ENCODE results near the gene NUDT22.
A peak's percentile ranks its signal among the peaks of the same experiment; 100 is the strongest.

Gene NUDT22, protein sequence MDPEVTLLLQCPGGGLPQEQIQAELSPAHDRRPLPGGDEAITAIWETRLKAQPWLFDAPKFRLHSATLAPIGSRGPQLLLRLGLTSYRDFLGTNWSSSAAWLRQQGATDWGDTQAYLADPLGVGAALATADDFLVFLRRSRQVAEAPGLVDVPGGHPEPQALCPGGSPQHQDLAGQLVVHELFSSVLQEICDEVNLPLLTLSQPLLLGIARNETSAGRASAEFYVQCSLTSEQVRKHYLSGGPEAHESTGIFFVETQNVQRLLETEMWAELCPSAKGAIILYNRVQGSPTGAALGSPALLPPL

DNA sequence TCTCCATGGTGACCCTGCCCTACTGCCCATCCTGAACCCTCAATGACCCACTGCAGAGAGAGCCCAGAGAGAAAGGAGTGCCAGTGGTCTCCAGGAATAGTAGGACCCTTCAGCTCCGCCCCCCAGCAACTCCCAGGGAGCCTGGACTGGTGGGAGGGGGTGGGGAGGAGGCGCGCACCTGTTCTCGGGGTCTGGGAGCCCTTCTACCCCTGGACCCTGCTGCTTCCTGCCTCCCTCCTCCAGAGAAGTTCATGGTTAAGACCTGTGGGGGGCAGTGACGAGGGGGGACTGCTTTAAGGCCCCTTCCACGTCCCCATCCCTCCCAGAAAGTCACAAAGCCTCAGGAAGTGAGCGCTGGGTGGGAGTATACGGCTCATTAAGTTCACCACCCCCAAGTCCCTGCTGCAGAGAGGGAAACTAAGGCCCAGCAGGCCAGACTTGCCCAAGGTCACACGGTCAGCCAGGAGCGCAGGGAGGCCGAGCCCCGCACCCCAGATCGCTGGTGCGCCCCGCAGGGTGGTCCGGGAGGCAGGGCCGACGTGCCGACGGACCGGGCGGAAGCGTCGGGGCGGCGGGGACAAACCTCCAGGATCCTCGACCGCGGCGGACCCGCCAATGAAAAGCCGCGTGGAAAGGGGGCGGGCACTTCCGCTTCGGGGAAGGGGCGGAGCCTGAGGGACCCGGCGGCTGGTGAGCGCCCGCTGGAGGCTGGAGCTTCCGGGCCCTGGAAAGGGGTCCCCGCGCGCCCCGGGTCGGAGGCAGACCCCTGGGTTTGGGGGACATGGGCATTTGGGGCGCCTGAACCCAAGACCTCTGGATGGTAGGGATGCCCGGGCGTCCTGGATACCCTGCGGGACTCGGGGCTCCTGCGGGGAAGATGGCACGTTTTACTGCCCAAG lies at the start of gene NUDT22, which contains the start of gene TRPT1:
Gene NUDT22 (plus strand): TSS at position 667 of the 899 bp plus-strand sequence. CDS start 379 bp downstream, outside the sequence.
Gene TRPT1 (minus strand): TSS at position 579 of the 899 bp plus-strand sequence. CDS start 326 bp downstream, at position 253.
- peak; percentile 91 for DNase-seq (ENCODE audit: low spot score)

DNA sequence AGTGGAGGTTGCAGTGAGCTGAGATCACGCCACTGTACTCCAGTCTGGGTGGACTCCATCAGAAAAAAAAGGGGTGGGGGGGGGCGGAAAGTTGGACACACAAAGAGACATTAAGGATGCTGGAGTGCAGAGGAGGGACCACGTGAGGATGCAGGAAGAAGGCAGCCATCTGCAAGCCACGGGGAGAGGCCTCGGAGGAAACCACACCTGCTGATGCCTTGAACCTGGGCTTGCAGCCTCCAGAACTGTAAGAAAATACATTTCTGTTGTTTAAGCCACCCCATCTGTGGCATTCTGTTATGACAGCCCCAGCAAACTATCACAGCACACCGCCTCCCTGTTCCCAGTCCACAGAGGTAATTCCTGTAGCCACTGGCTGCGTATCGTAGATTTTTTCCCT lies 49.3 kb upstream of the NUDT22 start:
- no peak for DNase-seq (ENCODE audit: low spot score)

DNA sequence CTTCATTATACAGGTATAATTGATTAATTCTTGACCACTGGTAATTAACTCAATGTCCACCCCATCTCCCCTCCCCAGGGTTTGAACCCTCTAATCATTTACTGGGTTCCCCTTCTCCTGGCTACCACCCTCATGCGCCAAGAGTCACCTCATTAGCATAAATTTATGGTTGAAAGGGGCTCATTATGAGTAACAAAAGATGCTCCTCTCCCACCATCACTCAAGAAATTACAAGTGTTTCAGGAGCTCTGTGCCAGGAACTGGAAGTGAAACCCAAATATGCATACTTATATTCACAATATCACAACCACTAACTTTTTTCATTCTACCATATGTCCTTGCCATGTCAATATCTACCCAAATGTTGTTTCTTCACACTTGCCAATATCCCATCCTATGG lies 47.9 kb upstream of the NUDT22 start:
- no peak for DNase-seq (ENCODE audit: low spot score)

DNA sequence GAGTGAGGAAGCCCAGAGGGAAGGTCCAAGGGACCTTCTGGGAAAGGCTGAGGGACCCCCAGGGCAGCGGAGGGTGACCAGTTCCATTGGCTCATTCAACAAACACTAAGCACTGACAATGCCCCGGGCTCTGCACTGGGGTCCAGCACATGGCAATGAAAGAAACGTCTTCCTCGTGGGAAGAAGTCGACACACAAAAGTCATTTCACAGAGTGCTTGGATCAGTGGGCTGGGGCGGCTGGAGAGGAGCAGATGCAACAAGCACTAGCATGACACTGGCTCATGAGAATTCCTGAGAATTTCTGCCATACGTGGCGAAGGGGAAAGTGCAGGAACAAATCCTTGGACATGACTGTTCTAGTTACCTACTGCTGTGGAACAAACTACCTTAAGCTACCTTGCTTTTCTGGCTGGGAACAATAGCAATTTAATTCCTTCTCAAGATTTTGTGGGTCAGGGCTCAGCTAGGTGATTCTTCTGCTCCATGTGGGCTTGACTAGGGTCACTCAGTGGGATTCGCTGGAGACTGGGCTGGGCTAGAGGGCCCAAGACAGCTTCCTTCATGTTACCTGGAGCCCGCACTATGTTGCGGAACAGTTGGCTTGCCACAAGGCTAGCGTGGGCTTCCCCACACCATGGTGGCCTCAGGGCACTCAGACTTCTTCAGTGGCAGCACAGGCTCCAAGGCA lies 47.0 kb upstream of the NUDT22 start:
- no peak for DNase-seq (ENCODE audit: low spot score)

GRCh38 chr11:64180891-64181290 lies 45.2 kb upstream of the NUDT22 start:
- no peak for DNase-seq (ENCODE audit: low spot score)

DNA sequence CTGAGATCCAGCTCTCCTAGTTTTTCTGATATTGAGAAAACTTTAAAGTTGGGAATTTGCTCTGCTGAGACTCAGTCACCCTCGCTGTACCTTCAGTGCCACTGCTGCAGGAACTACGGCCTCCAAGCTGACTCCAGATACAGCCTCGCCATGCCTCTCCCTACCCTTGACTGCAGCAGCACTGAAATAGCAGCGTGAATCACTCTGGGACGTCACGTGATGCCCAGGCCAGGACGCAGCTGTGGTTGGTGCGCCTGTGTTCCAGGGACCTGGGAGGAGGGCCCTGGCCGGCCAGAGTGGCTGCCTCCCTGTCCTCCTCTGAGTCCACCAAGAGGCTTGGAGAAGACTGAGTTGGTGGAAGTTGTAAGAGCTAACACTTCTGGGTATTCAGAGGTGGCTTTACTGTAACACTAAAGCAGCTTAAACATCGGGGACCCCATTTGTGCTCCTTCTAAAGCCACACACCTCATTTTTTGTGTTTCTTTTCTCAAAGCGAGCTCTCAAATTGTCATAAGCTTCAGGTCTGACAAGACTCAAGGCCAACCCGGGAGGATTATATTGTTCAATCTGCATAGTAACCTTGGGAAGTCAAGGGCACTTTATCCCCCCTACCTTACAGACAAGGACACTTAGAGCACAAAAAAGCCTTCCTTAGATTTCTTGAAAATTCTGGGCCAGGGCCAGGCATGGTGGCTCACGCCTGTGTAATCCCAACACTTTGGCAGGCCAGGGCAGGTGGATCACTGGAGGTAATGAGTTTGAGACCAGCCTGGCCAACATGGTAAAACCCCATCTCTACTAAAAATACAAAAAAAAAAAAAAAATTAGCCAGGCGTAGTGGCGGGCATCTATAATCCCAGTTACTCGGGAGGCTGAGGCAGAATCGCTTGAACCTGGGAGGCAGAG lies 44.3 kb upstream of the NUDT22 start:
- peak; percentile 98 for DNase-seq (ENCODE audit: low spot score)

- no peak for DNase-seq (ENCODE audit: low spot score)
Observed at GRCh38 chr11:64183890-64184289, 42.2 kb upstream of the NUDT22 start.

GRCh38 chr11:64185175-64185692 lies 40.8 kb upstream of the NUDT22 start:
- peak; percentile 90 for DNase-seq (ENCODE audit: low spot score)

DNA sequence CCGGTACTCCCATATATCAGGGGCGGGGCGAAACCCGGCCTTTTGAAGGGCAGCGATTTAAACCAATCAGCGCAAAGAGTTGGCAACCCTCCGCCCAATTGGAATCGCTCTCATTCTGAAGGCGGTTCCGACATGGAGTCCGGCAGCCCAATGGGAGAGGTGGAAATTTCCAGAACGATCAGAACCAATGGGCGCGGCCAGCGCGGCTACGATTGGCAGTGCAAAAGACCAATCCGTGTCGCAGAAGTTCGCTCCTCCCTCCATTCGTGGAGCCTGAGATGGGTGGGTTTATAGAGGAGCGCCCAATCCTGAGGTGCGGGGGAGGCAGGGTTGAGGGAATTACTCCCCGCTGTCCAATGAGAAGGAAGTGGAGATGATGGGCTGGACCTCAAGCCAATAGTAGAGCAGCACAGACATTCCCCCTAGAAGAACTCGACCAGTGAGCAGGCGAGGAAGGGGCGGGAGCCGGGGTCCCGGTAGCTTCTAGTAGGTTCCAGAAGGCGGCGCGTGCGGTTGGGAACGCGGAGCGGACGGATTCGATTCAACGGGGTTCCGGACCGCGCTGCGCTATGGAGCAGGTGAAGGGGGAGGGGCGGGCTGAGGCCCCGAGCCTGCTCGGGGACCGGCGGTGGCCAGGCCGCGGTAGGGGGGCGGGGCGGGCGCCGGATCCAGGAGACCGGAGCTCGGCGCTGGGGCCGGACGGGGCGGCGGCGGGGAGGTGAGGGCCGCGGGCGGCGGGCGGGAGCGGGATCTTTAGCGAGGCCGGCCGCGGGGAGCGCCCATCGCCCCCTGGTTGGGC lies 40.2 kb upstream of the NUDT22 start, which contains the start of gene STIP1:
Gene STIP1 (plus strand): TSS at position 479 of the 799 bp plus-strand sequence. CDS start 91 bp downstream, at position 570.
- peak; percentile 100 for DNase-seq (ENCODE audit: low spot score)

DNA sequence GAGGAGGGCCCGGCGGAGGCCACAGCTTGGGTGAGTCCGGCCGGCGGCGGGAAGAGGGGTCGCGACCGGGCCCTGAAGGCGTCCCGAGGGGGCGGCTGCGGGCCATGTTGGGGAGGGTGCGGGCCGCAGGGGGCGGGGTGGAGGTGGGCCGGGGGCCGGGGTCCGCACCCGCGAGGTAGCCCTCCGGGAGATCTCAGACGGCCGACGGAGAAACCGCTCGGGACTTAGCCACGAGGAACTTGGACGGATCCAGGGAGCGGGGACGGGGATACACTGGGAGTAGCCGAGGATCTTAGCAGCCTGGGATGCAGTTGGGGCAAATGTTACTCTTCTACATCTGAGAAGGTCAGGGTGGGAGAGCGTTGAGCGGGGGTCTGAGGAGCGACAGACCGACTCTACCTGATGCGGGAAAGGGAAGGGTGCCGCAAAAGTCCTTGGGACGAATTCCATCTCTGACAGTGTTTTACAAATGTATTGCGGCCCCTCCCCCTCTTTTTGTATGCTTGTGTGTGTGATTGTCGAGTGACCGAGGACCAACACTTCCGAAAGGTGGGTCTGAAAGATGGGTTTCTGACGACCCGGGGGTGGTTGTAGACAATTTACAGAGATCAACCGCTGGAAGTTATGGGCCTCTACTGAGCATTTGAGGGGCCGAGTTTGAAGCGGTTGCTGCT lies 39.4 kb upstream of the NUDT22 start:
- no peak for DNase-seq (ENCODE audit: low spot score)

DNA sequence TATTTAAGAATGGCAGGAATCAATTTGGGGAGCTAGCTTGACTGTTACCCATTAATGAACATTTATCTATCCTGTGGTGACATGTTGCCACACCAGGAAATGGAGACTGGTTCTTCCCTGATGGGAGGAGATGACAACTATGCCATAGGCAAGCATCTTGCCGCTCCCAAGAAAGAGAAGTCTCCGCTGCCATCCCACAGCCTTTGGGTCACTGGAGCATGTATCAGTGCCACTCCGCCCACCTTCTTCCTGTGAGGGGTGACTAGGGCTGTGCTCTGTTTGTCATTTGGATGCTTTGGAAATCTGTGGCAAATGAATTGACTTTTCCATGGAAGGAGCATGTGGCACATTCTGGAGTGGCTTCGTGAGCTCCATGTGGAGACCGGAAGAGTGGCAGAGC lies 33.6 kb upstream of the NUDT22 start:
- DNase-seq (ENCODE audit: low spot score): no peak

GRCh38 chr11:64196626-64197025 lies 29.4 kb upstream of the NUDT22 start:
- no peak for DNase-seq (ENCODE audit: low spot score)

- DNase-seq (ENCODE audit: low spot score): no peak
Observed at GRCh38 chr11:64198511-64198910, 27.6 kb upstream of the NUDT22 start.

- DNase-seq (ENCODE audit: low spot score): no peak
Observed at GRCh38 chr11:64201543-64201942, 24.5 kb upstream of the NUDT22 start.

DNA sequence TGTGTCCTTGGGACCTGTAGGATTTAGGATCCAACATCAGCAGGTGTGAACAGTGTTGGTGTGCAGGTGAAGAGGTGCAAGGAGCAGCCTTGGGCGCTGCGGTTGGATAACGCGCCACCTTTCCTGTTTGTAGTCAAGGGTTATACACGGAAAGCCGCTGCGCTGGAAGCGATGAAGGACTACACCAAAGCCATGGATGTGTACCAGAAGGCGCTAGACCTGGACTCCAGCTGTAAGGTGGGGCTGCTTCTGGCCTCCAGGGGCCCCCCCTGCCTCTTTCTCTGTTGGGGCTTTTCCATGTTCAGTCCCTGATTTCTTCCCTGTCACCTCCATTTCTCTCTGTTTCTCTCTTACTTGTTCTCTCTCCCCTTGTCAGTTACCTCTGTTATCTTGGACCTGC lies 23.1 kb upstream of the NUDT22 start:
- DNase-seq (ENCODE audit: low spot score): no peak

GRCh38 chr11:64203421-64204079 lies 22.5 kb upstream of the NUDT22 start:
- DNase-seq (ENCODE audit: low spot score): no peak

GRCh38 chr11:64204080-64204440 lies 22.0 kb upstream of the NUDT22 start:
- no peak for DNase-seq (ENCODE audit: low spot score)

DNA sequence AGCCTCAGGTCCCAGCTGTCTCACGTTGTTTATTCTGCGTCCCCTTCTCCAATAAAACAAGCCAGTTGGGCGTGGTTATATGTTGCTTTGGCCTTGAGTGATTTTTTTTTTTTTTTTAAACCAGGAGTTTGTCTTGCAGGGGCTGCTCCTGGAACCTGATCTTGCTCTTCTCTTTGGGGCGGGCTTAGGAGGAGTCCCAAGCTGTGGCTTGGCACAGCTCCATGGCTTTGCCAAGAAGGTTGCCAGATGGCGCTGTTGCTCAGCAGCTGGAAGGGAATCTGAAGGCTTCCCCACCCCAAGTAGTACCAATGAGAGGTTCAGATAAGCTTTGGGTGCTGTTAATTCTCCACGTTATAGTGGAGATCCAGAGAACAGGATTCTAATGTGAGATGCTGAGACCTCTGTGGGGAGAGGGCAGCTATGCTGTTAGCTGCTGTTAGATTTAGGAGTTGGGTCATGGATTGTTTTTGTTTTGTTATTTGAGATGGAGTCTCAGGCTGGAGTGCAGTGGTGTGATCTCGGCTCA lies 21.5 kb upstream of the NUDT22 start:
- peak; percentile 95 for DNase-seq (ENCODE audit: low spot score)

Measured in Ammon's horn (tissue), 1 donor.